Daoy (cell line): Measurements from ENCODE around the gene CSNK1D. TPM values are rescaled to one million over a fixed set of nuclear protein-coding genes. Genes with fewer than 3 reads are reported as not detected.

ENCODE experiments used
- DNase-seq: peaks from one replicate; pipeline ENCODE4 v3.0.0-alpha.2; 2015; ENCODE audit warnings: low read depth
- total RNA-seq: library from RNA; depleted of rRNA; stranded (reverse); fragments of >200 nt; shearing (Covaris generic); gene quantifications from 2 replicates; pipeline ENCODE4 v1.2.3, GENCODE V29; 2014

Gene CSNK1D
- total RNA-seq, 1 experiment from 2014 or later, result 25.1 TPM

DNA sequence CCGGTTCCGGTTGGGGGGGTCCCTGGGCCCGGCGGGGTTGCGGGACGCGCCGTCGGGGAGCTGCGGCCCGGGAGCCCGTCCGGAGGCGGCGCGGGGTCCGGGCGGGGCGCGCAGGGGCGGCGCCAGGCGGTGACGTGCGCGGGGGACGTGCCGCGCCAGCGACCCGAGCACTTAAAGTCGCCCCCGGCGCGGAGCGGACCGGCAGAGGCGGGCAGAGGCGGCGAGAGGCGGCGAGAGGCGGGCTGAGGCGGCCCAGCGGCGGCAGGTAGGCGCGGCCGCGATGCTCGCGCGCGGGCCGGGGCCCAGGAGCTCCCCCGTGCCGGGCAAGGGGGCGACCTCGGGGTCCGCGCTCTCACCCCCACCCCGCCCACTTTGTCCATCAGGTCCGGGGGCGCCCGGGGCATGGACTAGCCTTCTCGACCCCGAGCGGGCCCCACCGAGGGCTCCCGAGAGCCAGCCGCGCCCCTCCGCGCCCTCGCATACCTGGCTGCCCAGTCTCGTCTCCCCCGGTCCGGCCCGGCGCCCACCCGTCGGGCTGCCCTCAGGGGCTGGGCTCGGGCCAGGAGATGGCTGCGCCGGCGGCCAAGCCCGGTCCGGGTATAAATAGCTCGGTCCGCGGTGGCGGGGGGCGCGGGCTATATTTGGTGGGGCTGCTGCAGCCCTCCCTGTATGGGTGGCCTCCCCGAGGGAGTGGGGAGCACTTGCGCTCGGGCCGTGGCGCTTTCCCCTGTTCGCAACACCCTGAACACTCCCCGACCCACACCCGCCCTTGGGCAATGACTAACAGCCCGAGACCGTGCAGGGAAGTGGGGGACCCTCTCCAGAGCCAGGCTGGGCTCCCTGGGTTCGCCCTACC is 44.4 kb downstream of the CSNK1D start, which contains the start of gene SLC16A3:
Gene SLC16A3 (plus strand): TSS at position 201 of the 856 bp plus-strand sequence. CDS start 6,967 bp downstream, outside the sequence.
- DNase-seq, result peak; percentile 80

DNA sequence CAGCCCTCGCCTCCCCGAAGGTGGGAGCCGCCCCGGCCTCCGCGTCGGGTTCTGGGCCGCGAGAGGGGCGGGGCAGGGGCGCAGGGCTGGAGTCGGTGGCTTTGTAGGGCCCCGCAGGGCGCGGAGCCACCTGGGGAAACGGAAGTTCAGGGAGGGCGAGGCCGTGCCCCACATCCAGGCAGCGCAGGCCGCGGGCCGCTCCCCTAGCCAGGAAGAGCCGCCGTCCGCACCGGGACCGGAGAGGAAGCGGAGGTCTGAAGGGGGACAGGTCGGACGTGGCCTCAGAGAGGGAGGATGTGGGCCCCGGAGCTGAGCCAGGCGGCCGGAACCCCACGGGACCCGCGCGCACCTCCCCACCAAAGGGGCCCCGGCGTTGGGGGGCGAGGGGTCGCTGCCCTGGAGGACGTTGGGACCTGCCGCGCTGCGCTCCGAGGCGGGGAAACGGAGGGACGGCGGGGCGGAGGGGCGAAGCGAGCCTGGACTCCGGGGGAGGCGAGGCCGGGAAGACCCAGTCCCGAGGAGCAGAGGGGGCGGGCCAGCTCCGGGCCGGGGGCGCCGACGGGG is 45.1 kb downstream of the CSNK1D start:
- DNase-seq, result no peak

DNA sequence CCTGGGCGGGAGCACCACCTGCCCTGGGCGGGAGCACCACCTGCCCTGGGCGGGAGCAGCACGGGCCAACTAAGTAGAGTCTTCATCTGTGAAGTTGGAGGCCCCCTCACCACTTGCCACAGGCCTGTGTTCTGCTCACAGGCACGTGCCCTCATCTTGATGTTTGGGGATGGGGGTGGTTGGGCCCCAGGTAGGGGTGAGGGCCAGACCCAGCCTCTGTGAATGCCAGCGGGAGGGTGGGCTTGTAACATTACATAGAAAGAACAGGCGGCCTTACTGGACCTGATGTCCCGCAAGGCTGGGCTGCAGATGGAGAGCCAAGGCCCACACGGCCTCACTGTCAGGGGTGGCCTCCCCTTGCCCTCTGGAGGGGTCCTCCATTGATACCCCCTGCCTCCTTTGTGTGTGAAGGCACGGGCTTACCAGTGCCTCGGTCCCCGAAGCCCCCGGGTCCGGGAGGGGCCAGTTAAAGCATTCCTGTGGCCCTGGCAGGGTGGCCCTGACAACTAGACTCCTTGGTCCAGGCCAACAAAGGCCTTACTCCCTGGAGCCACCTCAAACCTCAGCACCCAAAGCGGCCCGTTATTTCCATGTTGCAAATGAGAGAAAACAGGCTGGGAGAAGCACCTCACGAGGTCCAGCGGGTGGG is 45.7 kb downstream of the CSNK1D start:
- no peak for DNase-seq

DNA sequence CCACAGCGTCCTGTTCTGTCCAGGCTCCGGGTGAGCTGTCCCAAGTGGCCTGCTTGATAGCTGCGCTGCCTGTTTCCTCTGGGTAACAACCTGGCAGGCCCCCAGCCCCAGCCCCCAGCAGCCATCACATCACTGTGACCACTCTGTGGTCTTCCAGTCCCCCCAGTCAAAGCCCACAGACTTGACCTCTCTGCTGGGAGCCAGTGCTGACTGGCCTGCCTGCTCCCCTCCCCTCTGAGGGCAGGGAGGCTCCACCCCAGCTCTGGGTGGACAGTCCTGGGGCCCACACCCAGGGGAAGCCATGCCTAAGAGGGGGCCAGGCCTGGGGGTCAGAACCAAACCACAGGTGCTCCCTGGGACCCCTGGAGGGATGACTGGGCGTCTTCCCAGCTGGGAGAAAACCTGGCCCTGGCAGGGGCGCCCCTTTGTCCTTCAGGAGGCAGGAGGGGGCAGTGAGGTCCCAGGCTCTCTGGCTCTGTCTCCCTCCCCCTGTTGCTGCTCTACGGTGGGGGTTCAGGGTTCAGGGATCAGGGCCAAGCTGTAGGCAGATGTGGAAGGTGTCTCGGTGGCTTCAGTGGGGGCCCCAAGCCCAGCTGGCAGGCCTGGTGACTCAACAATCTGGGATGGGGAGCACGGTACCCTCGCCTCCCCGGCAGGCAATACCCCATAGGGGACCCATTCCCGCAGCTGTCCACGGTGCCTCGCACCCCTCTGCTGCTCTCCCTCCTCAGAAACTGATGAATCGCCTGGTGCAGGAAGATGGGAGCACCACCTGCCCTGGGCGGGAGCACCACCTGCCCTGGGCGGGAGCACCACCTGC is 46.5 kb downstream of the CSNK1D start:
- no peak for DNase-seq

DNA sequence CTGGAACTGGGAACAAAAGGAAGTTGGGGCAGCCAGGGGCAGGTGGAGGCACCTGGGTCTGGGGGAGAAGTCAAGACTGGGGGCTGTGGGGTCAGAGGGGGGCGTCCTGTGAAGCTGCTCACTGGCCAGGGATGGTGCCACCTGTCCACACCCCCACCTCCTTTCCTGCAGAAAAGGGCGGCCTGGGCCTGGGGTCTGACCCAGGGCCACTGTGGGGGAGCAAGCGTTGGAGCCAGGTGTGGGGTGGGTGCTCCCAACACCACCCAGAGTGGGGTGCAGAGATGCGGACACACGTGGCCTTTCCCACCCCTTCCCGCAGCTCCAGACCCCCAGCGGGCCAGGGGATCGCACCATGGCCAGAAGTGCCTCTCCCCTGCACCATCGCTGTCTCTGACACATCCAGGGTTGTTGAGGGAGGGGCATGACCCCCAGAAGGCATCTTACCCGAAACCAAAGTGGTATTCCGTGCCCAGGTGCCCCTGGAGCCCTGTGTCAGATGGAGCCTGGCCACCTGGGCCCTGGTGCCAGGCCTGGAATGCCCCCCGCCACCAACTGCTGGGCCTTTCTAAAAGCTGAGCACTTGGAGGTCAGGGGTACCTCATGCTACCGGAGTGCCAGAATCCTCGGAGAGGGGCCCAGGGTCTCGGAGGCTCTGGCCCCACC is 47.2 kb downstream of the CSNK1D start:
- peak; percentile 1 for DNase-seq

DNA sequence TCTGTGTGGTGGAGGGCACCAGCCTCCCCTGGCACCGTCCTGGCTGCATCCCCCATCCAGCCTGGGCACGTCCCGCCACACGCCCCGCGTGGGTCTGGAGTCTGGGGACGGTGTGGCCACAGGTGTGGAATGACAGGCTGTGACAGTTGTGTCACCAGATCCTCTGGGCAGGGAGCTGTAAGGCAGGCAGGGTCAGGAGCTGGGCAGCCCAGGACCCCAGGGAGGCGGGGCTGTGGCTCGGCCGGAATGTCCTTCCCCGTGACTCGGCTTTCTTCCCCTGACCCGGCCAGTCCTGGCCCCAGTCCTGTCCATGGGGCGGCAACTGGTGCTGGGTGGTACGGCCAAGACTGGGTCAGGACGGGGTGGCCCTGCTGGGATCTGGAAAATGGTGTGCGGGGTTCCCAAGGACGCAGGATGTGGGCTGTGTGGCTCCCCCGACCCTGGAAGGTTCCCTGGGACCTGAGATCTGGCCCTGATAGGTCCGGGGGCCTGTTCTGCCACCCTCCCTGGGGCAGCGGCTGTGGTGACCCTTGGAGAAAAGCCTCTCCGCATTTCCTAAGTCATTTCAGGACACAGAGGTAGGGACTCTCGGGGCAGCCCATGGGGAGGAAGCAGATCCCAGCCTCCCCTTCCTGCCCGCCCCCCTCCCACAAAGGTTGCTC is 48.0 kb downstream of the CSNK1D start:
- no peak for DNase-seq

DNA sequence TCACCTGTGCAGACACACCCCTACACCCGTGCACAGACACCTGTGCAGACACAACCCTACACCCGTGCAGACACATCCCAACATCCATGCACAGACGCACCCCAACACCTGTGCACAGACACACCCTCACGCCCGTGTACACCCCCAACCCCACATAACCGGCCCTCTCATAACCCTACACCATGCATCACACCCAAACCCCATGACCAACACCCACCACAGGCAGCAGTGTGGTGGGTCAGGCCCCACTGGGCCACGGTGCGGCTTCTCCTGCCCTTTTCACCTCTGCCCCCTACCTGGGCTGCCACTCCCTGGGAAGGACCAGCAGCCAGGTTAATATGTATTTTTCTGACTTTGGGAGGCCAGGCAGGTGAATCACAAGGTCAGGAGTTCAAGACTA is 48.8 kb downstream of the CSNK1D start:
- no peak for DNase-seq

DNA sequence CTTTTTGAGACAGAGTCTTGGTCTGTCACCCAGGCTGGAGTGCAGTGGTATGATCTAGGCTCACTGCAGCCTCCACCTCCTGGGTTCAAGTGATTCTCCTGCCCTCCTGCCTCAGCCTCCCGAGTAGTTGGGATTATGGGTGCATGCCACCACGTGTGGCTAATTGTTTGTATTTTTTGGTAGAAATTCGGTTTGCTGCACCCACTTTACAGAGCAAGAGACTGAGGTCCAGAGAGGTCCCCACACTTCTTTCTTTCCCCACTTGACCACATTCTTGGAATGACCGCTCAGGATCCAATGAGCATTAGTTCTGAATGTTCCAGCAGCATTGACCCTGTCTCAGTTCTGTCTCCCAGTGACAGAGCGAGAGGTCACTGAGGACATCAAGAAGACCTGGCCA is 50.0 kb downstream of the CSNK1D start:
- DNase-seq, result no peak

DNA sequence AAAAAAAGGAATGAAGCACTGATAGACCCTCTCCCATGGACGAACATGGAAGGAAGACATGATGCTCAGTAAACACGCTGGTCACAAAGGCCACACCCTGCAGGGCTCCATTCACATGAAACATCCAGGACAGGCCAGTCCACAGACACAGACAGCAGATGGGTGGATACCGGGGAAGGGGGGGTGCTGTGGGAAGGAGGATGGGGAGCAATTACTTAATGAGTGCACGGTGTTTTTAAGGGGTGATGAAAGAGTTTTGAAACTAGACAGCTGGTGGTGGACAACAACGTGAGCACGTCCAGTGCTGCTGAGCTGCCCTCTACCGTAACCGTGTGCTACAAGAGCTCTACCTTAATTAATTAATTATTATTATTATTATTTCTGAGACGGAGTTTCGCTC is 50.7 kb downstream of the CSNK1D start:
- no peak for DNase-seq

DNA sequence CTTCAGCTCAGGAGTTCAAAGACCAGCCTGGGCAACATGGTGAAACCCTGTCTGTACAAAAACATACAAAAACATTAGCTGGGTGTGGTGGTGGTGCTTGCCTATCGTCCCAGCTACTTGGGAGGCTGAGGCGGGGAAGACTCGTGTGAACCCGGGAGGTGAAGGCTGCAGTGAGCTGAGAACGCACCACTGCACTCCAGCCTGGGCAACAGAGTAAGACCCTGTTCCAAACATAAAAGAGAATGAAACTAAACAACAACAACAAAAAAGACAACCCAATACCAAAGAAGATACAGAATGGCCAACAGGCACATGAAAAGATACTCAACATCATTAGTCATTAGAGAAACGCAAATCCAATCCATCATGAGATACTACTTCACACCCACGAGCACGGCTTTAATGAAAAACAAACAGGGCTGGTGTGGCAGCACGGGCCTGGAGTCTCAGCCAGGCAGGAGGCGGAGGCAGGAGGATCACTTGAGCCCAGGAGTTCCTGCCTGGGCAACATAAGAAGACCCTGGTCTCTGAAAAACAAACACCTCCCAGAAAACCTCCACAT is 52.1 kb downstream of the CSNK1D start:
- DNase-seq, result no peak

DNA sequence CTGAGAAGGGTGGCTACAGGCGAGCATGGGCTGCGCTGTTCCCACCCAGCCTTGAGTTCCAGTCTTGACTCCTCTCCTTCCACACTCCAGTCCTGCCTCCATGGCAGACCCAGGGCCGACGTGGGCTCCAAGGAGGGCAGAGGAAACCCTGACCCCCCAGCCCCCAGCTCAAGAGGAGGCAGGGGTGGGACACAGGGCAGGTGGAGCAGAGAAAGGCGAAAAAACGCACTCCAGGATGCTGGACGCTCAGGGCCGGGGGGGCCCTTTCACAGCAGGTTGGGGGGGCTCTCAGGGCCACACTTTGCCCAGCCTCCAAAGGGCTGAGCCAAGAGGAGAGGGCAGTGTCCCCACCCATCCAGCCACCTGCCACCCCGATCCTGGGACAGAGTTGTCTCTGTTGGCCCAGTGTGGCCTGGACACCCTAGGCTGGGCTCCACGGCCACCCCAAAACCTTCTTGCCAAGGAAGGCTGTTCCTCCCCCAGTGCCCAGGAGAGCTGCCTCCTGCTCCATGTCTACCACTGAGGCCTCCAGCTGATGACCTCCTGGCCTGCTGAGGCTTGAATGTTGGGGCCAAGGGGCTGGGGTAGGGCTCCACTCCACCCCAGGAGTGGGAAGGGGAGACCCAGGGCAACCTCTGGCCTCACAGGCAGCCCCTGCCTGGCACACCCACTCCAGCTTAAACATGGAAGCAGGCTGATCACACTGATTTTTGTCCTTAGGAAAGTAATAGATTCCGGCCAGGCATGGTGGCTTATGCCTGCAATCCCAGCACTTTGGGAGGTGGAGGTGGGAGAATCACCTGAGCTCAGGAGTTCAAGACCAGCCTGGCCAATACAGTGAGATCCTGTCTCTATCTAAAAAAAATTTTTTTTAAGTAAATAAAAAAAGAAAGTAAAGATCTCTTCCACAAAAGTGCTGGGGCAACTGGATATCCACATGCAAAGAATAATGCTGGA is 53.5 kb downstream of the CSNK1D start:
- no peak for DNase-seq

DNA sequence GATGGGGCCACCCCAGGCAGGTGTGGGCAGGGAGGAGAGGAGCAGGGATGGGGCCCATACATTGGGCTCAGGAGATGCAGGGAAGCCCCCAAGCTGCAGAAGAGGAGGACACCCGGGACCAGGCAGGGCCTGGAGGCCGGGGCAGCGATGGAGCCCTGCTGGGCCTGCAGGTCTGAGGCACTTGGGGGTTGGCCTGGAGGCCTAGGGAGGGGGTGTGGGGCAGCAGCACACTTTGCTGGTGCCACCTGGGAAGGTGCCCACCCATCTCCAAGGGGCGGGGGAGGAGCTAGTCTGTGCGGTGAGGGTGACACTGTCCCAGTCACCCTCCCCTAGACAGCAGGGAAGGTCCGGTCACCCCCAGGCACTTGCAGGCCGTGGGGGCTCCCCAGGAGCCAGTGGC is 54.4 kb downstream of the CSNK1D start:
- no peak for DNase-seq

DNA sequence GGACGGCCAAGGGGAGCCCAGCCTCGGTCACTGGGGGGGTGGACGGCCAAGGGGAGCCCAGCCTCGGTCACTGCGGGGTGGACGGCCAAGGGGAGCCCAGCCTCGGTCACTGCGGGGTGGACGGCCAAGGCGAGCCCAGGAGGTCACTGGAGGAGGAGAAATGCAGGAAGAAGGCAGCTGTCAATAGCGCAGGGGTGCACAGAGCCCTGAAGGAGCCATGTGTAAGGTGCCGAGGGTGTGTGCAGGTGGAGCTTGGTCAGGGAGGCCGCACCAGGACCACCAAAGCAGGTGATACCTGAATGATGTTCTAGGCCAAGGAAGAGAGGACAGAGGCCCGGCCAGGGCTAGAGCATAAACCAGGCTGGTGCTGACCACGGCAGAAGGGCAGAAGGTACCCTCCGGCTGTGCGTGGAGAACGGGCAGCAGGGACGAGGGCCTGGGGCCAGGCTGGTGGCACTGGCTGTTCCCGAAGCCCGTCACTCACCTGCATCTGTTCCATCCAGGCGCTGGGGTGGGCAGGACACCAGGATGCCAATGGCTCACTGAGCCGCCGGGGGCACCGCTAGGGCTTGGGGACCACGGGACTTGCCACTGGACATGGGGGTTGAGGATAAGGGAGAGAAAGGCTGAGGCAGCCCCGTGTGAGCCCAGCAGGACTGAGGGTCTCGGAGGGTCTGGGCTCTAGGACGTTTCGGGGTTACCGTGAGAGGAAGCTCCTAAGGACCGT is 55.0 kb downstream of the CSNK1D start:
- no peak for DNase-seq

DNA sequence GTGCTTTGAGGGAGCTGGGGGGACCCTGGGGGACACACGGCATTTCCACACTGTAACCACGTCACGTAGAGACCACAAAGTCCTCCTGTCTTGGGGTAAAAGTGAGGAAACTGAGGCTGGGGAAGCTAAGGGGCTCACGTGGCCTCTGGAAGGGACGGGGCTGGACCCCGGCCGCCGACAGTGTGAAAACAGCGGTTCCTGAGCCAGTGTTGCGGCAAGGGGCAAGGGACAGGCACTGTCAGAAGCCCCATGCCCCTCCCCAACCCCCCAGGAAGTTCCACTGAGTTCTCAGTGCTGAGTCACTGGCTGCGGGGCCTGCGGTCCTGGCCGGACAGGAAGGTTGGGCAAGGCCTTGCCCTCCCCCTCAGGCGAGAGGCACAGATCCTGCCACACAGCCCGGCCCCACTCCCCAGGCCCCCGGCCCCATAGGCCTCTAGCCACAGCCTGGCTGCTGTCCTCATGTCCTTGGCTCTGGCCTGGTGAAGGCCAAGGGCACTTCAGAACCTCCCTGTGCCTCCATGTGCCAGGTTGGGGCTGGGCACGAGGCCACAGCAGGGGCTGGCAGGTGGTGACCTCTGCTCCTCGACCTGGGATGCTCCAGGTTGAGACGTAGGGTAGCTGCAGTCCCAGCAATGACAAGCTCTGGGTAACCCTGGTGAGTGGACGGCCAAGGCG is 55.8 kb downstream of the CSNK1D start:
- DNase-seq, result peak; percentile 91

DNA sequence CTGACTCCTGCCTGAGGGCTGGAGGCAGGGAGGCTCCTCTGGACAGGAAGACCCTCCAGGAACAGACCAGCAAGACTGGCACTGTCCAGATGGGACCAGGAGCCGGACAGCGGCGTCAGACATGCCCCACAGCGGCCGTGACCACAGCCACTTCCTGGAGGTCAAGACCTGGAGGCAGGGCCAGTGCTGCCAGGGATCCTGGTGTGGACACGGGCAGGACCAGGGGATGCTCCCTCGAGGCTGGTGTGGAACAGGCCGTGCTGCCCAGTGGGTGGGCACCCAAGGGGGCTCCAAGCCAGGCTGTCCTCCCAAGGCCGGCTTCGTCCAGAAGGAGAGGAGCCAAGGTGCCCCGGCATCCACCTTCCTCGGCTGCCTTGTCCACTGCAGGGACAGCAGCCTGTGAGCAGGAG is 56.4 kb downstream of the CSNK1D start:
- no peak for DNase-seq

DNA sequence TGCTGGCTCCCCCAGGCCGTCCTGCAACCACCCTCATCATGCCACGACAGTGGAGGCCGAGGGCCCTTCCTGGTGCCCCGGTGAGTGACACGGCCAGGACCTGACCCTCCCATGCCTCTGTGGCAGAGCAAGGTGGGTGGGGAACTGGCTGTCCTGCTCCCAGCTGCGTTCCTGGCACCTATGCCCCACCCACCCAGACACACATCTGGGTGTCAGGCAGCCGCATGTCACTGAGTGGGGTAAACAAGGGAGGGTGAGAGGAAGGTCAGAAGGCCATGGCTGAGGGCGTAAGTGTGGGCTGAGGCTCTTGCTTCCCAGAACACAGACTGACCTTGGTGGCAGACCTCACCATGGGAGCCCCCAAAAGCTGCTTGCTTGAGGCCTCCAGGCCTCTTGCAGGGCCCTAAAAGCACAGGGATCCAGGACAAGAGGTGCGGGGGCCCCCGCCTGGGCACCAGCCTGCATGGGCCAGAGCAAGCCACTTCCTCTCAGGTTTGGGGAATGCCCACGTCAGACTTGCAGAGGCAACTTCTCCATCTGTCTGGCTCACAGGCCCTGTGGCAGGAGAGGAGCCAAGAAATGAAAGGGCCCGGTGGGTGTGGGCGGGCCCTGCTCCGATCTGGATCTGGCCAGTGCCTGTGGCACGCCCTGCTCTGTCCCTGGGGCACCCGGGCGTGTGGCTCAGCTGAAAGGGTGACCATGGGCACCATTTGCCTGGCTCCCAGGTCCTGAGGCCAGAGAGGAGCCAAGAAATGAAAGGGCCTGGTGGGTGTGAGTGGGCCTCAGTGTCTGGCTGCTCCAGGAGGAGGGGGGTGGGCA is 57.0 kb downstream of the CSNK1D start:
- peak; percentile 89 for DNase-seq

DNA sequence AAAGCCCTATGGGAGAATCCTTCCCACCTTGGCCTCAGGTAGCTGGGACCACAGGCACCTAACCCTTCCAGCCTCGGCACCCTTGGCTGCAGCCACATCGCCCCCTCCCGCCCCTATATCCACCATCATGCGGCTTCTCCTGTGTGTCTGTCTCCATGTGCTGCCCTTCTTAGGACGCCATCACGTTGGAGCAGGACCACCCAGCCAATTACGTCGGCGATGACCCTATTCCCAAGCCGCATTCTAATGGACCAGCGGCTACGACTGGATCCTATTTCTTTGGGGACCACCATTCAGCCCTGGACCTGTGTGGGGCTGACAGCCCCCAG is 57.6 kb downstream of the CSNK1D start:
- no peak for DNase-seq
